Mucosa of descending colon (tissue), 3 donors: ENCODE data around the gene CNTNAP2. TPM values are rescaled to one million over a fixed set of nuclear protein-coding genes. Genes with fewer than 3 reads are reported as not detected.
"Not testable (repeated sequence)": the region's sequence is repeated elsewhere in the genome, so short reads cannot be mapped to it uniquely, and the experiment has no call there.

Experiments used
- ATAC-seq: fragments of 200-7000 bp; cut with Tn5 transposase; one replicate; pipeline ENCODE4 v1.9.1; 2020; ENCODE audit warnings: mild to moderate bottlenecking, moderate library complexity
- DNase-seq, 3 donors: peaks; one replicate each; pipeline ENCODE4 v3.0.0-alpha.2; 2020
- H3K36me3 ChIP-seq: fragments of 200-600 bp; one replicate; pipeline ENCODE4 v1.8.0; 2021; ENCODE audit warnings: low read depth, mild to moderate bottlenecking
- H3K4me1 ChIP-seq: fragments of 200-600 bp; one replicate; pipeline ENCODE4 v1.8.0; 2021; ENCODE audit warnings: low read depth, mild to moderate bottlenecking
- H3K4me3 ChIP-seq: fragments of 200-600 bp; one replicate; pipeline ENCODE4 v1.8.0; 2021; ENCODE audit warnings: mild to moderate bottlenecking
- H3K9me3 ChIP-seq: fragments of 200-600 bp; one replicate; pipeline ENCODE4 v1.8.0; 2021; ENCODE audit warnings: mild to moderate bottlenecking
- CTCF ChIP-seq: fragments of 200-600 bp; IDR thresholded peaks from one replicate; pipeline ENCODE4 v1.8.0; 2022; ENCODE audit warnings: antibody characterized with exemption, mild to moderate bottlenecking
- intact Hi-C, 2 donors: fragments of 100-400 bp; cut with DNase I in 1 of 2; cut with micrococcal nuclease in 1 of 2; formaldehyde crosslinking; loops; one replicate each; pipeline versions ENCODE4 v1.11.0 to v1.11.1; 2022; cut with DNase I, micrococcal nuclease
- total RNA-seq, 3 donors: library from RNA; stranded (reverse); fragmentation: NEBNext Ultra II Directional in 2 of 3; extraction: Animal tissue kit (Norgen Biotek cat#: 25700) in 2 of 3; gene quantifications; one replicate each; pipeline versions ENCODE4 v1.2.1 to v1.2.4, GENCODE V29; 2021 to 2023
- donor health status: DM: no; HTN: no; CAD: no; lungs with moderate emphysema.
- donor health status: DM: no; HTN: no; CAD: no.
- donor health status: DM: no; HTN: yes; CAD: no.

The CNTNAP2 gene
- total RNA-seq, 3 donors from 2014 or later: 3.1 to 5.9 (median 4.2) TPM

GRCh38 chr7:146185844-146186243 lies 69.2 kb downstream of the CNTNAP2 start:
- no peak for ATAC-seq

GRCh38 chr7:146191428-146191827 lies 74.8 kb downstream of the CNTNAP2 start:
- ATAC-seq, intact Hi-C loops, H3K4me3 ChIP-seq, H3K36me3 ChIP-seq, DNase-seq, H3K4me1 ChIP-seq: not testable (repeated sequence)
- H3K9me3 ChIP-seq: peaks cover 49% of the 10 kb centered on the region

More at GRCh38 chr7:146185844-146186243, 69.2 kb downstream of the CNTNAP2 start:
- Histone ChIP-seq H3K4me3 (no peak overlapping the region), H3K9me3 (peaks cover 22% of the 10 kb centered on the region), H3K4me1 (no peaks in the 10 kb centered on the region), H3K36me3 (no peaks in the 10 kb centered on the region)
- intact Hi-C loops: no loop called here
- TF ChIP-seq CTCF: no peak
- no peak for DNase-seq

GRCh38 chr7:146201945-146202344 lies 85.3 kb downstream of the CNTNAP2 start:
- no peaks in the 10 kb centered on the region for H3K4me1 ChIP-seq
- peaks cover 5% of the 10 kb centered on the region for H3K9me3 ChIP-seq
- intact Hi-C loops: no loop called here
- TF ChIP-seq CTCF: no peak
- no peaks in the 10 kb centered on the region for H3K36me3 ChIP-seq
- ATAC-seq (no peak), DNase-seq (no peak)
- H3K4me3 ChIP-seq: no peak overlapping the region

GRCh38 chr7:146206270-146206669 lies 89.7 kb downstream of the CNTNAP2 start:
- DNase-seq (no peak), ATAC-seq (no peak)
- Histone ChIP-seq H3K4me3 (no peak overlapping the region), H3K4me1 (no peaks in the 10 kb centered on the region), H3K36me3 (no peaks in the 10 kb centered on the region), H3K9me3 (peaks cover 5% of the 10 kb centered on the region)
- intact Hi-C loops: no loop called here
- no peak for TF ChIP-seq CTCF

- Histone ChIP-seq H3K4me1 (no peaks in the 10 kb centered on the region), H3K4me3 (no peak overlapping the region), H3K9me3 (peaks cover 5% of the 10 kb centered on the region), H3K36me3 (no peaks in the 10 kb centered on the region)
- DNase-seq: no peak
- ATAC-seq: no peak
- intact Hi-C loops: no loop called here
- no peak for TF ChIP-seq CTCF
Measured at GRCh38 chr7:146208492-146208891, 91.9 kb downstream of the CNTNAP2 start.

GRCh38 chr7:146214842-146215241 lies 98.2 kb downstream of the CNTNAP2 start:
- no peaks in the 10 kb centered on the region for H3K36me3 ChIP-seq
- ATAC-seq: no peak
- TF ChIP-seq CTCF: no peak
- H3K4me1 ChIP-seq: no peaks in the 10 kb centered on the region
- no peak overlapping the region for H3K4me3 ChIP-seq
- intact Hi-C loops: no loop called here
- H3K9me3 ChIP-seq: peaks cover 3% of the 10 kb centered on the region
- DNase-seq: no peak
